SK-N-SH (cell line): Measurements from ENCODE around the gene NCKAP5.

Source experiments
- CHD2 ChIP-seq: fragments of 150-350 bp; IDR thresholded peaks from 2 replicates; pipeline ENCODE4 v1.6.1; 2018; ENCODE audit warnings: low read length; ENCODE audit not compliant: partially characterized antibody
- ELF1 ChIP-seq: IDR thresholded peaks from 2 replicates; pipeline ENCODE4 v1.4.0; 2012
- EZH2phosphoT487 ChIP-seq: fragments of 200-600 bp; sonication (generic); IDR thresholded peaks from 2 replicates; pipeline ENCODE4 v1.6.1; 2017; ENCODE audit warnings: low read depth, mixed run types, mild to moderate bottlenecking, antibody characterized with exemption, moderate library complexity, borderline replicate concordance
- GABPA ChIP-seq: IDR thresholded peaks from 2 replicates; pipeline ENCODE4 v1.4.0; 2012; ENCODE audit warnings: low read depth, mild to moderate bottlenecking
- GATA2 ChIP-seq: sonication (generic); formaldehyde crosslinking; IDR thresholded peaks from 2 replicates; pipeline ENCODE4 v1.5.0; 2020; ENCODE audit warnings: mild to moderate bottlenecking, missing genetic modification reagents
- IRF3 ChIP-seq: fragments of 150-350 bp; IDR thresholded peaks from 2 replicates; pipeline ENCODE4 v1.6.1; 2016; ENCODE audit warnings: mild to moderate bottlenecking, low read depth, low read length
- JUND ChIP-seq: IDR thresholded peaks from 2 replicates; pipeline ENCODE4 v1.4.0; 2012
- POLR2AphosphoS5 ChIP-seq: IDR thresholded peaks from 2 replicates; pipeline ENCODE4 v1.6.1; 2012; ENCODE audit warnings: low read depth, low read length
- RAD21 ChIP-seq: IDR thresholded peaks from 2 replicates; pipeline ENCODE4 v1.6.1; 2012; ENCODE audit warnings: mild to moderate bottlenecking, low read length
- RFX5 ChIP-seq: IDR thresholded peaks from 2 replicates; pipeline ENCODE4 v1.6.1; 2012; ENCODE audit warnings: mild to moderate bottlenecking, improper control_type of control experiment, low read length
- TAF1 ChIP-seq: IDR thresholded peaks from 2 replicates; pipeline ENCODE4 v1.6.1; 2012; ENCODE audit warnings: low read depth, mild to moderate bottlenecking, low read length, moderate library complexity, borderline replicate concordance
- TF ChIP-seq, protein P1 (sequence below): fragments of 200-600 bp; sonication (generic); IDR thresholded peaks from 2 replicates; pipeline ENCODE4 v1.6.1; 2017; ENCODE audit warnings: antibody characterized with exemption, mild to moderate bottlenecking, moderate library complexity
- TF ChIP-seq, protein P2 (sequence below): IDR thresholded peaks from 2 replicates; pipeline ENCODE4 v1.4.0; 2012; ENCODE audit warnings: low read depth, borderline replicate concordance
- TF ChIP-seq, protein P3 (sequence below): IDR thresholded peaks from 2 replicates; pipeline ENCODE4 v1.6.1; 2012; ENCODE audit warnings: mild to moderate bottlenecking, low read depth, low read length, moderate library complexity

GRCh38 chr2:132963161-132963560 is 605.1 kb downstream of the NCKAP5 start:
- TF ChIP-seq, protein P1, sequence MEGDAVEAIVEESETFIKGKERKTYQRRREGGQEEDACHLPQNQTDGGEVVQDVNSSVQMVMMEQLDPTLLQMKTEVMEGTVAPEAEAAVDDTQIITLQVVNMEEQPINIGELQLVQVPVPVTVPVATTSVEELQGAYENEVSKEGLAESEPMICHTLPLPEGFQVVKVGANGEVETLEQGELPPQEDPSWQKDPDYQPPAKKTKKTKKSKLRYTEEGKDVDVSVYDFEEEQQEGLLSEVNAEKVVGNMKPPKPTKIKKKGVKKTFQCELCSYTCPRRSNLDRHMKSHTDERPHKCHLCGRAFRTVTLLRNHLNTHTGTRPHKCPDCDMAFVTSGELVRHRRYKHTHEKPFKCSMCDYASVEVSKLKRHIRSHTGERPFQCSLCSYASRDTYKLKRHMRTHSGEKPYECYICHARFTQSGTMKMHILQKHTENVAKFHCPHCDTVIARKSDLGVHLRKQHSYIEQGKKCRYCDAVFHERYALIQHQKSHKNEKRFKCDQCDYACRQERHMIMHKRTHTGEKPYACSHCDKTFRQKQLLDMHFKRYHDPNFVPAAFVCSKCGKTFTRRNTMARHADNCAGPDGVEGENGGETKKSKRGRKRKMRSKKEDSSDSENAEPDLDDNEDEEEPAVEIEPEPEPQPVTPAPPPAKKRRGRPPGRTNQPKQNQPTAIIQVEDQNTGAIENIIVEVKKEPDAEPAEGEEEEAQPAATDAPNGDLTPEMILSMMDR = no peak
- no peak for TF ChIP-seq RFX5
- TF ChIP-seq, protein P2, sequence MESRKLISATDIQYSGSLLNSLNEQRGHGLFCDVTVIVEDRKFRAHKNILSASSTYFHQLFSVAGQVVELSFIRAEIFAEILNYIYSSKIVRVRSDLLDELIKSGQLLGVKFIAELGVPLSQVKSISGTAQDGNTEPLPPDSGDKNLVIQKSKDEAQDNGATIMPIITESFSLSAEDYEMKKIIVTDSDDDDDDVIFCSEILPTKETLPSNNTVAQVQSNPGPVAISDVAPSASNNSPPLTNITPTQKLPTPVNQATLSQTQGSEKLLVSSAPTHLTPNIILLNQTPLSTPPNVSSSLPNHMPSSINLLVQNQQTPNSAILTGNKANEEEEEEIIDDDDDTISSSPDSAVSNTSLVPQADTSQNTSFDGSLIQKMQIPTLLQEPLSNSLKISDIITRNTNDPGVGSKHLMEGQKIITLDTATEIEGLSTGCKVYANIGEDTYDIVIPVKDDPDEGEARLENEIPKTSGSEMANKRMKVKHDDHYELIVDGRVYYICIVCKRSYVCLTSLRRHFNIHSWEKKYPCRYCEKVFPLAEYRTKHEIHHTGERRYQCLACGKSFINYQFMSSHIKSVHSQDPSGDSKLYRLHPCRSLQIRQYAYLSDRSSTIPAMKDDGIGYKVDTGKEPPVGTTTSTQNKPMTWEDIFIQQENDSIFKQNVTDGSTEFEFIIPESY = no peak
- TF ChIP-seq RAD21 = no peak
- TF ChIP-seq EZH2phosphoT487 = no peak
- TF ChIP-seq TAF1 = no peak
- TF ChIP-seq POLR2AphosphoS5 = no peak
- TF ChIP-seq JUND = no peak
- no peak for TF ChIP-seq GABPA
- no peak for TF ChIP-seq ELF1
- no peak for TF ChIP-seq IRF3
- no peak for TF ChIP-seq CHD2
- no peak for TF ChIP-seq GATA2 (CRISPR knock-in tag)
- TF ChIP-seq, protein P3, sequence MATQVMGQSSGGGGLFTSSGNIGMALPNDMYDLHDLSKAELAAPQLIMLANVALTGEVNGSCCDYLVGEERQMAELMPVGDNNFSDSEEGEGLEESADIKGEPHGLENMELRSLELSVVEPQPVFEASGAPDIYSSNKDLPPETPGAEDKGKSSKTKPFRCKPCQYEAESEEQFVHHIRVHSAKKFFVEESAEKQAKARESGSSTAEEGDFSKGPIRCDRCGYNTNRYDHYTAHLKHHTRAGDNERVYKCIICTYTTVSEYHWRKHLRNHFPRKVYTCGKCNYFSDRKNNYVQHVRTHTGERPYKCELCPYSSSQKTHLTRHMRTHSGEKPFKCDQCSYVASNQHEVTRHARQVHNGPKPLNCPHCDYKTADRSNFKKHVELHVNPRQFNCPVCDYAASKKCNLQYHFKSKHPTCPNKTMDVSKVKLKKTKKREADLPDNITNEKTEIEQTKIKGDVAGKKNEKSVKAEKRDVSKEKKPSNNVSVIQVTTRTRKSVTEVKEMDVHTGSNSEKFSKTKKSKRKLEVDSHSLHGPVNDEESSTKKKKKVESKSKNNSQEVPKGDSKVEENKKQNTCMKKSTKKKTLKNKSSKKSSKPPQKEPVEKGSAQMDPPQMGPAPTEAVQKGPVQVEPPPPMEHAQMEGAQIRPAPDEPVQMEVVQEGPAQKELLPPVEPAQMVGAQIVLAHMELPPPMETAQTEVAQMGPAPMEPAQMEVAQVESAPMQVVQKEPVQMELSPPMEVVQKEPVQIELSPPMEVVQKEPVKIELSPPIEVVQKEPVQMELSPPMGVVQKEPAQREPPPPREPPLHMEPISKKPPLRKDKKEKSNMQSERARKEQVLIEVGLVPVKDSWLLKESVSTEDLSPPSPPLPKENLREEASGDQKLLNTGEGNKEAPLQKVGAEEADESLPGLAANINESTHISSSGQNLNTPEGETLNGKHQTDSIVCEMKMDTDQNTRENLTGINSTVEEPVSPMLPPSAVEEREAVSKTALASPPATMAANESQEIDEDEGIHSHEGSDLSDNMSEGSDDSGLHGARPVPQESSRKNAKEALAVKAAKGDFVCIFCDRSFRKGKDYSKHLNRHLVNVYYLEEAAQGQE = no peak
